Ishikawa (cell line): ENCODE measurements around the gene SH3RF3.

Experiments used
- CEBPB ChIP-seq: IDR thresholded peaks from 2 replicates; pipeline ENCODE4 v1.6.1; 2012
- CREB1 ChIP-seq: IDR thresholded peaks from 2 replicates; pipeline ENCODE4 v1.6.1; 2012; ENCODE audit warnings: low read depth
- EGR1 ChIP-seq: IDR thresholded peaks from 2 replicates; pipeline ENCODE4 v1.6.1; 2012
- EP300 ChIP-seq: IDR thresholded peaks from 2 replicates; pipeline ENCODE4 v1.6.1; 2012; ENCODE audit warnings: borderline replicate concordance
- FOXM1 ChIP-seq: IDR thresholded peaks from 2 replicates; pipeline ENCODE4 v1.6.1; 2012; ENCODE audit warnings: low read depth, borderline replicate concordance
- MAX ChIP-seq: IDR thresholded peaks from 2 replicates; pipeline ENCODE4 v1.6.1; 2012
- NFIC ChIP-seq: IDR thresholded peaks from 2 replicates; pipeline ENCODE4 v1.6.1; 2012
- RAD21 ChIP-seq: IDR thresholded peaks from 2 replicates; pipeline ENCODE4 v1.6.1; 2012; ENCODE audit warnings: low read depth
- REST ChIP-seq: IDR thresholded peaks from 2 replicates; pipeline ENCODE4 v1.6.1; 2012; ENCODE audit warnings: low read depth, mild to moderate bottlenecking
- TAF1 ChIP-seq: IDR thresholded peaks from 2 replicates; pipeline ENCODE4 v1.6.1; 2012; ENCODE audit warnings: low read depth, mild to moderate bottlenecking
- TCF12 ChIP-seq: IDR thresholded peaks from 2 replicates; pipeline ENCODE4 v1.6.1; 2012; ENCODE audit warnings: low read depth
- TEAD4 ChIP-seq: IDR thresholded peaks from 2 replicates; pipeline ENCODE4 v1.6.1; 2012
- USF1 ChIP-seq: IDR thresholded peaks from 2 replicates; pipeline ENCODE4 v1.6.1; 2012
- YY1 ChIP-seq: IDR thresholded peaks from 2 replicates; pipeline ENCODE4 v1.6.1; 2012; ENCODE audit warnings: low read depth
- ZBTB7A ChIP-seq: IDR thresholded peaks from 2 replicates; pipeline ENCODE4 v1.6.1; 2012; ENCODE audit warnings: low read depth

SH3RF3 gene

GRCh38 chr2:109174626-109175349 lies 45.8 kb downstream of the SH3RF3 start:
- no peak for TF ChIP-seq USF1
- TF ChIP-seq TEAD4 = no peak
- no peak for TF ChIP-seq TCF12
- no peak for TF ChIP-seq MAX
- no peak for TF ChIP-seq ZBTB7A
- TF ChIP-seq CEBPB = no peak
- TF ChIP-seq NFIC = no peak
- no peak for TF ChIP-seq EP300
- no peak for TF ChIP-seq CREB1
- no peak for TF ChIP-seq YY1
- no peak for TF ChIP-seq TAF1

GRCh38 chr2:109175350-109175678 lies 46.3 kb downstream of the SH3RF3 start:
- TF ChIP-seq RAD21 (no peak), TAF1 (no peak), EGR1 (no peak), EP300 (no peak), YY1 (no peak), MAX (no peak)

- TF ChIP-seq MAX = no peak
- TF ChIP-seq YY1 = no peak
- no peak for TF ChIP-seq CREB1
- no peak for TF ChIP-seq CEBPB
- TF ChIP-seq FOXM1 = no peak
- TF ChIP-seq NFIC = no peak
- TF ChIP-seq EGR1 = no peak
- no peak for TF ChIP-seq ZBTB7A
- no peak for TF ChIP-seq REST
- TF ChIP-seq EP300 = no peak
Measured at GRCh38 chr2:109176928-109177327, 47.9 kb downstream of the SH3RF3 start.

GRCh38 chr2:109177635-109178034 lies 48.6 kb downstream of the SH3RF3 start:
- TF ChIP-seq EGR1 (no peak), REST (no peak), RAD21 (no peak)

- TF ChIP-seq EP300 (no peak), USF1 (no peak), ZBTB7A (no peak), MAX (no peak), CREB1 (no peak), TAF1 (no peak), REST (no peak), TEAD4 (no peak), RAD21 (no peak), FOXM1 (no peak), EGR1 (no peak), CEBPB (no peak), NFIC (no peak), TCF12 (no peak), YY1 (no peak)
Measured at GRCh38 chr2:109178968-109179367, 50.0 kb downstream of the SH3RF3 start.
